HepG2 (cell line): ENCODE measurements around the gene COX7A1. TPM values are rescaled to one million over a fixed set of nuclear protein-coding genes. Genes with fewer than 3 reads are reported as not detected.

ENCODE experiments used
- AHR ChIP-seq: IDR thresholded peaks from 2 replicates; pipeline ENCODE4 v1.6.1; 2018; ENCODE audit warnings: missing genetic modification reagents, missing compliant biosample characterization
- ATF3 ChIP-seq: sonication (generic); formaldehyde crosslinking; IDR thresholded peaks from 2 replicates; pipeline ENCODE4 v1.4.0; 2020; ENCODE audit warnings: missing genetic modification reagents
- DMAP1 ChIP-seq: IDR thresholded peaks from 2 replicates; pipeline ENCODE4 v1.6.1; 2016
- ETV5 ChIP-seq: IDR thresholded peaks from 2 replicates; pipeline ENCODE4 v1.6.1; 2018; ENCODE audit warnings: missing biosample characterization, missing genetic modification reagents, inconsistent platforms, borderline replicate concordance
- FOXK1 ChIP-seq: sonication (generic); formaldehyde crosslinking; IDR thresholded peaks from 2 replicates; pipeline ENCODE4 v1.4.0; 2020; ENCODE audit warnings: low read depth, missing genetic modification reagents, borderline replicate concordance
- GRHL1 ChIP-seq: sonication (generic); formaldehyde crosslinking; conservative IDR thresholded peaks from 2 replicates; pipeline ENCODE4 v1.8.0; 2022; ENCODE audit warnings: missing genetic modification reagents
- HDAC6 ChIP-seq: fragments of 200-600 bp; sonication (generic); IDR thresholded peaks from 2 replicates; pipeline ENCODE4 v1.7.0; 2017; ENCODE audit warnings: mild to moderate bottlenecking, antibody characterized with exemption, low read length, low read depth
- HIVEP1 ChIP-seq: sonication (generic); formaldehyde crosslinking; IDR thresholded peaks from 2 replicates; pipeline ENCODE4 v1.4.0; 2020; ENCODE audit warnings: mild to moderate bottlenecking, missing genetic modification reagents
- JARID2 ChIP-seq: sonication (generic); formaldehyde crosslinking; IDR thresholded peaks from 2 replicates; pipeline ENCODE4 v1.8.1; 2023; ENCODE audit warnings: missing genetic modification reagents, inconsistent platforms; ENCODE audit not compliant: insufficient replicate concordance
- JDP2 ChIP-seq: sonication (generic); formaldehyde crosslinking; IDR thresholded peaks from 2 replicates; pipeline ENCODE4 v1.8.1; 2022; ENCODE audit warnings: missing genetic modification reagents, borderline replicate concordance
- MAX ChIP-seq: IDR thresholded peaks from 2 replicates; pipeline ENCODE4 v1.6.1; 2012; ENCODE audit warnings: inconsistent platforms
- RBM22 ChIP-seq: fragments of 200-400 bp; formaldehyde crosslinking; optimal IDR thresholded peaks from 2 replicates; pipeline ENCODE3; 2017; ENCODE audit warnings: mild to moderate bottlenecking, low read length, moderate library complexity
- RELA ChIP-seq: sonication (generic); formaldehyde crosslinking; IDR thresholded peaks from 2 replicates; pipeline ENCODE4 v1.4.0; 2020; ENCODE audit warnings: missing genetic modification reagents
- SOX5 ChIP-seq: IDR thresholded peaks from 2 replicates; pipeline ENCODE4 v1.6.1; 2016; ENCODE audit warnings: borderline replicate concordance
- SRF ChIP-seq: IDR thresholded peaks from 2 replicates; pipeline ENCODE4 v1.6.1; 2011; ENCODE audit warnings: mild to moderate bottlenecking, low read depth, low read length, moderate library complexity
- TEAD3 ChIP-seq: optimal IDR thresholded peaks from 2 replicates; pipeline ENCODE3; 2016; ENCODE audit warnings: borderline replicate concordance
- TEF ChIP-seq: sonication (generic); formaldehyde crosslinking; IDR thresholded peaks from 2 replicates; pipeline ENCODE4 v1.5.0; 2020; ENCODE audit warnings: missing genetic modification reagents
- ZBED4 ChIP-seq: sonication (generic); formaldehyde crosslinking; IDR thresholded peaks from 2 replicates; pipeline ENCODE4 v1.4.0; 2020; ENCODE audit warnings: missing genetic modification reagents, borderline replicate concordance
- ZBTB38 ChIP-seq: sonication (generic); formaldehyde crosslinking; IDR thresholded peaks from 2 replicates; pipeline ENCODE4 v1.5.1; 2020; ENCODE audit warnings: mild to moderate bottlenecking, missing genetic modification reagents
- ZFYVE20 ChIP-seq: sonication (generic); formaldehyde crosslinking; IDR thresholded peaks from 2 replicates; pipeline ENCODE4 v1.8.0; 2023; ENCODE audit warnings: low read depth, mild to moderate bottlenecking, moderate library complexity, missing genetic modification reagents, borderline replicate concordance
- polyA plus RNA-seq, 8 experiments: library from polyadenylated mRNA; depleted of rRNA in 3 of 8; stranded (reverse) in 7 of 8; unstranded in 1 of 8; fragments of >200 nt; fragmentation: Illumina TruSeq in 4 of 8; extraction: Trizol in 4 of 8; gene quantifications; 2 replicates each; pipeline versions ENCODE4 v1.2.1 to v1.2.3, GENCODE V29; 2011 to 2016; ENCODE audit warnings: low read depth in 4 of 8, missing spikeins in 1 of 8, mixed read lengths in 1 of 8; ENCODE audit not compliant: insufficient read depth in 1 of 8
- total RNA-seq, 5 experiments: library from RNA; depleted of rRNA; stranded (reverse); fragments of >200 nt; fragmentation: Illumina TruSeq; extraction: Trizol; gene quantifications; 2 replicates each; pipeline ENCODE4 v1.2.3, GENCODE V29; 2016; ENCODE audit warnings: low read depth in 1 of 5

The COX7A1 gene
- total and polyA plus RNA-seq, 2 of the 13 experiments (the other 11 are each of a cell fraction or from before 2014, with no cell fraction given): not detected

GRCh38 chr19:36120092-36120983 lies 31.9 kb downstream of the COX7A1 start (continued):
- TF ChIP-seq ZBED4: peak; percentile 80; the same call in 1 of the 2 replicates
- TF ChIP-seq RELA: 0 out of 2 replicates have a peak, but pooled peaks have one; percentile 74
- peak; percentile 85 for TF ChIP-seq ETV5 (CRISPR knock-in tag)
- no peak for TF ChIP-seq JARID2 (CRISPR knock-in tag)
- peak; percentile 86 for TF ChIP-seq MAX
- TF ChIP-seq HDAC6: no peak
- TF ChIP-seq AHR: no peak; the same call in 1 of the 2 replicates
- TF ChIP-seq ZFYVE20: no peak
- no peak for TF ChIP-seq JDP2 (CRISPR knock-in tag)
- 0 out of 2 replicates have a peak, but pooled peaks have one; percentile 5 for TF ChIP-seq ZBTB38
- no peak for TF ChIP-seq TEF
- peak; percentile 91 for TF ChIP-seq DMAP1 (CRISPR knock-in tag)
- TF ChIP-seq HIVEP1 (CRISPR knock-in tag): peak; percentile 75
- peak; percentile 85 for TF ChIP-seq TEAD3 (CRISPR knock-in tag)
- peak; percentile 94 for TF ChIP-seq FOXK1 (CRISPR knock-in tag)
- TF ChIP-seq ATF3 (CRISPR knock-in tag): 0 out of 2 replicates have a peak, but pooled peaks have one; percentile 17
- no peak for TF ChIP-seq SRF
- no peak for TF ChIP-seq GRHL1 (CRISPR knock-in tag)
- TF ChIP-seq RBM22: no peak
- TF ChIP-seq SOX5 (CRISPR knock-in tag): peak; percentile 93
